ENCODE data around the gene EIF4G3.
"Not testable (repeated sequence)": the region's sequence is repeated elsewhere in the genome, so short reads cannot be mapped to it uniquely, and the experiment has no call there.

EIF4G3 gene

DNA sequence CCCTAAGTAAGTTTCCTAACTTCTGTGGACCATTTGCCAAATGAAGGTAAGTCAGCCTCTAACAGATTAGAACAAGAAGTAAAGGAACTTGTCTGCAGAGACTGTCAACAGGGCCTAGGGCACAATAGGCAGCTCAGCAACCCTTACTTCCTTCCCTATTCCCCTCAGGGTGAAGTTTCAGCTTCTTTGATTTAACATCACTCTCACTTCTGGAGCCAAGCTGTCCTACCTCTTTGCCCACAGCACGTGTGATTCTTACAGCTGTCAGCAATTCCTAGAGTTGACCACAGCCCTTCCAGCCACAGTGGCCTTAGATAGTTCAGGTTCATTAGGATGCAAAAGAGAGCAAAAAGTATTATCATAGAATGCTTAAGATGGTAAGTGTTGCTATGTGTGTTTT is 7.6 kb upstream of the EIF4G3 start:
- DNase-seq = peak; percentile 17 to 44

- peak; percentile 20 to 29 for DNase-seq
Measured at GRCh38 chr1:21182181-21182731, 5.6 kb upstream of the EIF4G3 start.

GRCh38 chr1:21178271-21178670 is 1.6 kb upstream of the EIF4G3 start:
- not testable (repeated sequence) for DNase-seq

- DNase-seq = no peak
Measured at GRCh38 chr1:21175670-21176581, 771 bp downstream of the EIF4G3 start.

GRCh38 chr1:21175324-21175669 is 1.4 kb downstream of the EIF4G3 start:
- peak; percentile 74 for DNase-seq

- DNase-seq = no peak
Measured at GRCh38 chr1:21174654-21175323, 1.9 kb downstream of the EIF4G3 start.

- no peak for DNase-seq
Measured at GRCh38 chr1:21174230-21174629, 2.5 kb downstream of the EIF4G3 start.

GRCh38 chr1:21173096-21173495 is 3.6 kb downstream of the EIF4G3 start:
- DNase-seq = not testable (repeated sequence)

GRCh38 chr1:21170837-21171236 is 5.9 kb downstream of the EIF4G3 start:
- DNase-seq = not testable (repeated sequence)

DNA sequence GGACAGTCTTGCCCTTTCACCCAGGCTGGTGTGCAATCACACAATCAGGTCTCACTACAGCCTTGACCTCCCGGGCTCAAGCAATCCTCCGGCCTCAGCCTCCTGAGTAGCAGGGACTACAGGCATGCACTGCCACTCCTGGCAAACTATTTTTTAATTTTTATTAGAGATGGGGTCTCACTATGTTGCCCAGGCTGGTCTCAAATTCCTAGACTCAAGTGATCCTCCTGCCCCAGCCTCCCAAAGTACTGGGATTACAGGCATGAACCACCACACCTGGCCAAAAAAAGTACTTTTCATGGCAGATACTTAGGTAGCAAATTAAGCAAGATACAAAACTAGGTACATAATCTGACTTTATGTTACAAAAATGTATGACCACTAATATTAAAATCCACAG is 8.3 kb downstream of the EIF4G3 start:
- no peak for DNase-seq

DNA sequence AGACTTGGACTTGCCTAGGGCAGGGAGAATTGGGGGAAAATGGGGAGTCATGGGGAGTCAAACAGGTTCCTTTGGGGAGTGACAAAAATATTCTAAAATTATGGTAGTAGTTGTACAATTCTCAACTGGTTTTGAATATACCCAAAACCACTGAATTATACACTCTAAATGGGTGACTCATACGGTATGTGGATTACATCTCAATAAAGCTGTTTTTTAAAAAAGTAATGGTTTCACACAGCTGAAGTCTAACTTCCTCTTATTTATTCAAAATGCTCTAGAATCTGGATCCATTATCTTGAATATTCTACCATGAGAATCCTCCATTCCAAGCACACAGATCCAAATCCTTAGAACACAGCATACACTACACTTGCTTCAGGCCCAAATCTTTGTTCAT is 11.1 kb downstream of the EIF4G3 start:
- peak in 1 of 2 donors; percentile 42 for DNase-seq

DNA sequence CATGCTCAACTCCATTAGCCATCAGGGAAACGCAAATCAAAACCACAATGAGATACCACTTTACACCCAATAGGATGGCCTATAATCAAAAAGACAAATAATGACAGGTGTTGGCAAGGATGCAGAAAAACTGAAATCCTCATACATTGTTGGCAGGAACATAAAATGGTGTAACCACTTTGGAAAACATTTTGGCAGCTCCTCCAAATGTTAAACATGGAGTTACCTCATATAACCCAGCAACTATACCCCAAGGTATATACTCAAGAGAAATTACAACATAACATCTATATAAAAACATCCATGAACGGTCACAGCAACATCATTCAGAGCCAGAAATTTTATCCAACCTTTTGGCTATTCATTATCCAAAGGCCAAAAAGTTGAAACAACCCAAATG is 11.6 kb downstream of the EIF4G3 start:
- DNase-seq = no peak

- no peak for DNase-seq
Measured at GRCh38 chr1:21164266-21164665, 12.4 kb downstream of the EIF4G3 start.

- DNase-seq = no peak
Measured at GRCh38 chr1:21162740-21163464, 13.8 kb downstream of the EIF4G3 start.

DNA sequence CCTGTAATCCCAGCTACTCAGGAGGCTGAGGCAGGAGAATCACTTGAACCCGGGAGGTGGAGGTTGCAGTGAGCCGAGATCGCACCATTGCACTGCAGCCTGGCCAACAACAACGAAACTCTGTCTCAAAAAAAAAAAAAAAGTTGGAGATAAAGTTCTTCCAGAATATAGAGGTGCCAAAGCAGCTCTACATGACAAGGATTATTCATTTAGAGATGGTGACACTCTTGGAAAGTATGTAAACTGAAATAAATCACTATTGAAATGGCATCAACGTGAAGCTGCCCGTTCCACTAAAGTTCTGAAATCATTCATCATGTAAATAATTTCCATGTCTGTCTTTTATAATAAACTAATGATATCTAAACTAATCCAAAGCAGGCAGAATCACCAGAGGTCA is 14.9 kb downstream of the EIF4G3 start:
- no peak for DNase-seq

DNA sequence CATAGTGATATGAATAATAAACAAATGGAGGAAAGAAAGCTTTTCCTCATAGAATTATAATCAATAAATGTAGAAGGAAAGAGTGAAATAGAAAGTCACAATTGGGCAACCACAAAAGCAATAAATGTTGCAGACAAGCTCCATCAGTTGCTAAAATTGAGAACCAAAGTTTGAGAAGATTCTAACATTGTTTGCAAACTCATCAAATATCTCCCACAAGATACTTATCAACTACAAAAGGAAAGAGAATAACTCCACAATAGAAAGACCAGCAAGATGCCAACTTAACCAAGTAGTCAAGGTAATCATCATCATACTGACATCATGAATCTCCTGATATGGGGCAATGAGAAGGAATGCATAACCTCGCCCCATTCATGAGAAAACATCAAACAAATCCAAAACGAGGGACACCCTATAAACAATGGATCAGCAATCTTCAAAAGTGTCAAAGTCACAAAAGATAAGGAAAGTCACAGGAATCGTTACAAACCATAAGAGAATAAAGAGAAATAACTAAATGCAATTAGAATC is 16.4 kb downstream of the EIF4G3 start:
- DNase-seq = no peak

GRCh38 chr1:21157868-21158267 is 18.8 kb downstream of the EIF4G3 start:
- DNase-seq = no peak

- no peak for DNase-seq
Measured at GRCh38 chr1:21157054-21157453, 19.6 kb downstream of the EIF4G3 start.

- DNase-seq = no peak
Measured at GRCh38 chr1:21156019-21156418, 20.7 kb downstream of the EIF4G3 start.

DNA sequence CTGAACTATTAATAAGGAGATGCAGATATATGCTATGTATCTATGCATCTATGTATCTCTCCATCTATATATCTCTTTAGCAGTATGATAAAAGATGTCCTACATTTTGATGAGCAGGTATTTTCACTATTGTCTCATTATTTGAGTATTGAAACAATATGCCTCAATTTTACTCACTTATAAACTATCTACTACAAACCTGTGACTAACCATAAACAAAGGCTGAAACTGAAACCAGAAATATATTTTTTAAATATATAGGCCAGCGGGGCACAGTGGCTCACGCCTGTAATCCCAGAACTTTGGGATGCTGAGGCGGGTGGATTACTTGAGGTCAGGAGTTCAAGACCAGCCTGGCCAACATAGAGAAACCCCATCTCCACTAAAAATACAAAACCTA is 22.0 kb downstream of the EIF4G3 start:
- no peak for DNase-seq

GRCh38 chr1:21153388-21153787 is 23.3 kb downstream of the EIF4G3 start:
- no peak for DNase-seq

GRCh38 chr1:21152423-21153100 is 24.1 kb downstream of the EIF4G3 start:
- no peak for DNase-seq

Data from inflammatory macrophage treated with lipopolysaccharide for 1 hour (primary cell).